ENCODE results near the gene EPB41L1.
"Not testable (repeated sequence)": the region's sequence is repeated elsewhere in the genome, so short reads cannot be mapped to it uniquely, and the experiment has no call there.

The EPB41L1 gene

DNA sequence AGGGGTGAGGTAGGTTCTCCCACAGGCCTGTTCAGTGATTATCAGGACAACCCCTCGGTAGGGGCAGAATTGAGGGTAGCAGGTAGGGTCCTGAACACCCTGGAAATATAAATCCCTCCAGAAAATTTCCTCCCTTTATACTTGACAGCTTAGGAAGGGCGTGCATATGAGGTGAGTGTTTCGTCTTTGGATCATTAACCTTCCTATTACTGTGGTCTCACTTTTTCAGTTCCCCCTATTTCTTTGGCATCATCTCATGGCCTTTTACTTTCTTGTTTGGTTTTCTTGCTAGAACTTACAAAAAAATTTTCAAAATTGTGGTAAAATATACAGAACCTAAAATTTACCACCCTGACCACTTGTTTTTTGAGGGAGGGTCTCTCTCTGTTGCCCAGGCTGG is 18.7 kb upstream of the EPB41L1 start:
- no peak overlapping the region for H3K27ac ChIP-seq (replicated peaks; ENCODE audit: low read length)
- no CpG with 5 or more reads among the region's 3 CpGs for WGBS, 2 donors (ENCODE audit: extremely low coverage in 2 of 2, insufficient read length in 2 of 2, insufficient replicate concordance in 1 of 2)
- no peak overlapping the region for H3K23ac ChIP-seq (ENCODE audit: low read depth, low read length, poor library complexity)
- H2BK120ac ChIP-seq (ENCODE audit: low read depth, low read length) = no peak overlapping the region
- no peak overlapping the region for H3K9ac ChIP-seq (ENCODE audit: low read depth, low read length, poor library complexity)
- H3K14ac ChIP-seq (ENCODE audit: low read length) = no peak overlapping the region
- no peaks in the 10 kb centered on the region for H3K27me3 ChIP-seq (ENCODE audit: control insufficient read depth in 3 of 3, insufficient read depth in 3 of 3, low read depth in 1 of 3, low read length in 3 of 3)
- no peak overlapping the region for H4K8ac ChIP-seq (ENCODE audit: low read depth, low read length)
- DNase-seq (ENCODE audit: low spot score) = no peak
- peaks cover 0 to 2% of the 10 kb centered on the region in 2 donors for H3K9me3 ChIP-seq (replicated peaks in 1 of 2; ENCODE audit: control insufficient read depth in 2 of 2, insufficient read depth in 1 of 2, low read depth in 1 of 2, low read length in 2 of 2)
- H2AK5ac ChIP-seq (ENCODE audit: low read depth, low read length) = no peak overlapping the region
- H3K4me2 ChIP-seq (ENCODE audit: insufficient read depth, low read length, poor library complexity, severe bottlenecking) = no peak overlapping the region
- H2BK5ac ChIP-seq (ENCODE audit: low read length) = no peak overlapping the region
- H3K4ac ChIP-seq (ENCODE audit: low read length) = no peak overlapping the region
- H3K79me1 ChIP-seq (ENCODE audit: low read depth, low read length) = no peaks in the 10 kb centered on the region
- no peak overlapping the region for H2BK15ac ChIP-seq (ENCODE audit: low read length)
- no peak overlapping the region for H4K91ac ChIP-seq (ENCODE audit: low read depth, low read length, poor library complexity)
- peaks cover 0 to 3% of the 10 kb centered on the region in 2 donors for H3K4me1 ChIP-seq (ENCODE audit: control insufficient read depth in 2 of 2, insufficient read depth in 1 of 2, low read depth in 1 of 2, low read length in 2 of 2)
- H2AFZ ChIP-seq (ENCODE audit: low read length) = no peak overlapping the region
- H3K36me3 ChIP-seq (replicated peaks in 1 of 2; ENCODE audit: control insufficient read depth in 2 of 2, insufficient read depth in 2 of 2, low read length in 2 of 2) = peaks cover 0 to 15% of the 10 kb centered on the region in 2 donors
- no peak overlapping the region for H3K4me3 ChIP-seq (ENCODE audit: low read length in 2 of 2)
- no peak overlapping the region for H3K18ac ChIP-seq (ENCODE audit: low read length)
- H2BK12ac ChIP-seq (ENCODE audit: low read length) = no peak overlapping the region

DNA sequence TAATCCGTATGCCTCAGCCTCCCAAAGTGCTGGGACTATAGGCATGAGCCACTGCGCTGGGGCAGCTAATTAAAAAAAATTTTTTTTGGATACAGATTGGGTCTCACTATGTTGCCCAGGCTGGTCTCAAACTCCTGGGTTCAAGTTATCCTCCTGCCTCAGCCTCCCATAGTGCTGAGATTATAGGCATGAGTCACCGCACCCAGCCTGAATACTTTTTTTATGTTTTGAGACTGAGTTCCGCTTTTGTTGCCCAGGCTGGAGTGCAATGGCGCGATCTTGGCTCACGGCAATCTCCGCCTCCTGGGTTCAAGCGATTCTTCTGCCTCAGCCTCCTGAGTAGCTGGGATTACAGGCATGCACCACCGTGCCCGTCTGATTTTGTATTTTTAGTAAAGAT is 17.2 kb upstream of the EPB41L1 start:
- H3K27me3 ChIP-seq (ENCODE audit: control insufficient read depth in 3 of 3, insufficient read depth in 3 of 3, low read depth in 1 of 3, low read length in 3 of 3); H2AFZ ChIP-seq (ENCODE audit: low read length); H3K79me1 ChIP-seq (ENCODE audit: low read depth, low read length); DNase-seq (ENCODE audit: low spot score); H3K14ac ChIP-seq (ENCODE audit: low read length); H2BK12ac ChIP-seq (ENCODE audit: low read length); H3K9me3 ChIP-seq (replicated peaks in 1 of 2; ENCODE audit: control insufficient read depth in 2 of 2, insufficient read depth in 1 of 2, low read depth in 1 of 2, low read length in 2 of 2); H3K9ac ChIP-seq (ENCODE audit: low read depth, low read length, poor library complexity); H3K23ac ChIP-seq (ENCODE audit: low read depth, low read length, poor library complexity); H2BK15ac ChIP-seq (ENCODE audit: low read length); H3K36me3 ChIP-seq (replicated peaks in 1 of 2; ENCODE audit: control insufficient read depth in 2 of 2, insufficient read depth in 2 of 2, low read length in 2 of 2); H2BK5ac ChIP-seq (ENCODE audit: low read length); H4K8ac ChIP-seq (ENCODE audit: low read depth, low read length); H3K4ac ChIP-seq (ENCODE audit: low read length); H3K18ac ChIP-seq (ENCODE audit: low read length); H3K4me3 ChIP-seq (ENCODE audit: low read length in 2 of 2); H3K27ac ChIP-seq (replicated peaks; ENCODE audit: low read length); H3K4me1 ChIP-seq (ENCODE audit: control insufficient read depth in 2 of 2, insufficient read depth in 1 of 2, low read depth in 1 of 2, low read length in 2 of 2); H2BK120ac ChIP-seq (ENCODE audit: low read depth, low read length); H3K4me2 ChIP-seq (ENCODE audit: insufficient read depth, low read length, poor library complexity, severe bottlenecking); H2AK5ac ChIP-seq (ENCODE audit: low read depth, low read length); H4K91ac ChIP-seq (ENCODE audit: low read depth, low read length, poor library complexity): not testable (repeated sequence)
- no CpG with 5 or more reads among the region's 11 CpGs for WGBS, 2 donors (ENCODE audit: extremely low coverage in 2 of 2, insufficient read length in 2 of 2, insufficient replicate concordance in 1 of 2)

DNA sequence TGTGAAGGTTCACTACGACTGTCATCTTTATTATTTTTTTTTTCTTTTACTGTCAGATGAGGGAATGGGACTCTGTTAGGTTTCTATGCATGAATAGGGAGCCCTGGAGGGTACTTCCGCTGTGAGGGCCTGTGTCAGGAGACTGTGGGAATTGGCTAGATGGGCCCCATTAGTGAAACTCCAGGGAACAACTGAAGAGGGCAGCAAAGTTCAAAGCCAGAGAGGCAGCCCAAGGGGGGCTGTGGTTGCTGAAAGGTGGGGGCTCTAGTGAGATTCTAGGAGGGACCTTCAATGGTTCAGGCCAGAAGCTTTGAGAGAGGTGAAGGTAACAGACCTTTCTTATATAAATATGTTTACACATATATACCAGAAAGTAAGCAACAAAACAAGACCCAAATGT is 13.2 kb upstream of the EPB41L1 start:
- Histone ChIP-seq H3K79me1 (ENCODE audit: low read depth, low read length) (no peaks in the 10 kb centered on the region), H3K27me3 (ENCODE audit: control insufficient read depth in 3 of 3, insufficient read depth in 3 of 3, low read depth in 1 of 3, low read length in 3 of 3) (no peaks in the 10 kb centered on the region), H3K27ac (replicated peaks; ENCODE audit: low read length) (no peak overlapping the region), H3K4me2 (ENCODE audit: insufficient read depth, low read length, poor library complexity, severe bottlenecking) (no peak overlapping the region), H3K18ac (ENCODE audit: low read length) (no peak overlapping the region), H2BK120ac (ENCODE audit: low read depth, low read length) (no peak overlapping the region), H2BK12ac (ENCODE audit: low read length) (no peak overlapping the region), H3K4me1 (ENCODE audit: control insufficient read depth in 2 of 2, insufficient read depth in 1 of 2, low read depth in 1 of 2, low read length in 2 of 2) (peaks cover 3 to 4% of the 10 kb centered on the region in 2 donors), H3K4ac (ENCODE audit: low read length) (no peak overlapping the region), H3K4me3 (ENCODE audit: low read length in 2 of 2) (no peak overlapping the region), H2AFZ (ENCODE audit: low read length) (no peak overlapping the region), H3K36me3 (replicated peaks in 1 of 2; ENCODE audit: control insufficient read depth in 2 of 2, insufficient read depth in 2 of 2, low read length in 2 of 2) (no peaks in the 10 kb centered on the region), H2AK5ac (ENCODE audit: low read depth, low read length) (no peak overlapping the region), H3K23ac (ENCODE audit: low read depth, low read length, poor library complexity) (no peak overlapping the region), H2BK15ac (ENCODE audit: low read length) (no peak overlapping the region), H4K8ac (ENCODE audit: low read depth, low read length) (no peak overlapping the region), H2BK5ac (ENCODE audit: low read length) (no peak overlapping the region), H4K91ac (ENCODE audit: low read depth, low read length, poor library complexity) (no peak overlapping the region), H3K14ac (ENCODE audit: low read length) (no peak overlapping the region), H3K9ac (ENCODE audit: low read depth, low read length, poor library complexity) (no peak overlapping the region), H3K9me3 (replicated peaks in 1 of 2; ENCODE audit: control insufficient read depth in 2 of 2, insufficient read depth in 1 of 2, low read depth in 1 of 2, low read length in 2 of 2) (no peaks in the 10 kb centered on the region)
- no peak for DNase-seq (ENCODE audit: low spot score)
- WGBS, 2 donors (ENCODE audit: extremely low coverage in 2 of 2, insufficient read length in 2 of 2, insufficient replicate concordance in 1 of 2) = no CpG with 5 or more reads among the region's 2 CpGs

DNA sequence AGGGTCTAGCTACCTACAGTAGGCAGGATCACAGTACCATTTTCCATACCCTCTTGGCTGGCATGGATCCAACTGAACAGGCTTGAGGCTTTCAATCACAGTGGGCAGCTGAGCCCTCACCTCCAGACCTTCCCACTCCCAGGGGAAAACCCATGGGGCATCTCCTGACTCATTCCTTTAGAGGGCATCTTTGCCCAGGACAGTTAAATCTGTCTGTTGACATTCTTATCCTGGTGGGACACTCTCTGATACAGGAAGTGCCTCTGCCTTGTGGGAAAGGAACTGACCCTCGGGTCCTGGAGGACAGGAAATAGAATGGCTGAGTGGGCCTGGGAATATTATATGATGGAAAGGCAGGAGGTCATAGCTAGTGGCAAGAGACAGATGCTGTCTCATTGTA is 10.2 kb upstream of the EPB41L1 start:
- no CpG with 5 or more reads among the region's 1 CpG for WGBS, 2 donors (ENCODE audit: extremely low coverage in 2 of 2, insufficient read length in 2 of 2, insufficient replicate concordance in 1 of 2)
- H3K4me3 ChIP-seq (ENCODE audit: low read length in 2 of 2) = no peak overlapping the region

More for the DNA sequence above, 10.2 kb upstream of the EPB41L1 start:
- no peak overlapping the region for H3K4ac ChIP-seq (ENCODE audit: low read length)
- no peak for DNase-seq (ENCODE audit: low spot score)
- peak overlapping the region; percentile 74 for H4K8ac ChIP-seq (ENCODE audit: low read depth, low read length)
- H2AFZ ChIP-seq (ENCODE audit: low read length) = no peak overlapping the region
- no peak overlapping the region for H2BK15ac ChIP-seq (ENCODE audit: low read length)
- H3K23ac ChIP-seq (ENCODE audit: low read depth, low read length, poor library complexity) = no peak overlapping the region
- H3K4me1 ChIP-seq (ENCODE audit: control insufficient read depth in 2 of 2, insufficient read depth in 1 of 2, low read depth in 1 of 2, low read length in 2 of 2) = peaks cover 0 to 4% of the 10 kb centered on the region in 2 donors
- no peak overlapping the region for H2BK12ac ChIP-seq (ENCODE audit: low read length)
- no peak overlapping the region for H3K14ac ChIP-seq (ENCODE audit: low read length)
- H3K4me2 ChIP-seq (ENCODE audit: insufficient read depth, low read length, poor library complexity, severe bottlenecking) = no peak overlapping the region
- no peak overlapping the region for H2AK5ac ChIP-seq (ENCODE audit: low read depth, low read length)
- no peak overlapping the region for H3K9ac ChIP-seq (ENCODE audit: low read depth, low read length, poor library complexity)
- no peak overlapping the region for H4K91ac ChIP-seq (ENCODE audit: low read depth, low read length, poor library complexity)
- no peaks in the 10 kb centered on the region for H3K27me3 ChIP-seq (ENCODE audit: control insufficient read depth in 3 of 3, insufficient read depth in 3 of 3, low read depth in 1 of 3, low read length in 3 of 3)
- H3K18ac ChIP-seq (ENCODE audit: low read length) = no peak overlapping the region
- no peaks in the 10 kb centered on the region for H3K36me3 ChIP-seq (replicated peaks in 1 of 2; ENCODE audit: control insufficient read depth in 2 of 2, insufficient read depth in 2 of 2, low read length in 2 of 2)
- H3K79me1 ChIP-seq (ENCODE audit: low read depth, low read length) = no peaks in the 10 kb centered on the region
- H3K27ac ChIP-seq (replicated peaks; ENCODE audit: low read length) = no peak overlapping the region
- H2BK120ac ChIP-seq (ENCODE audit: low read depth, low read length) = no peak overlapping the region
- no peaks in the 10 kb centered on the region for H3K9me3 ChIP-seq (replicated peaks in 1 of 2; ENCODE audit: control insufficient read depth in 2 of 2, insufficient read depth in 1 of 2, low read depth in 1 of 2, low read length in 2 of 2)
- H2BK5ac ChIP-seq (ENCODE audit: low read length) = peak overlapping the region; percentile 45

Data from neuronal stem cell (in vitro differentiated cells).